OCI-LY1 (cell line): ENCODE results near the gene MYO15A.

Source experiments
- CTCF ChIP-seq: fragments of 200-600 bp; sonication (generic), shearing (Covaris generic); IDR thresholded peaks from 2 replicates; pipeline ENCODE4 v1.5.1; 2017; ENCODE audit warnings: mild to moderate bottlenecking, antibody characterized with exemption, low read length, moderate library complexity, mixed read lengths
- EZH2 ChIP-seq: fragments of 200-600 bp; sonication (generic), shearing (Covaris generic); IDR thresholded peaks from 2 replicates; pipeline ENCODE4 v1.8.0; 2017; ENCODE audit warnings: borderline replicate concordance, mixed run types, mild to moderate bottlenecking, antibody characterized with exemption, low read length, moderate library complexity, mixed read lengths

GRCh38 chr17:18217412-18218015 lies 109.0 kb downstream of the MYO15A start:
- TF ChIP-seq CTCF, result peak; percentile 91
- no peak for TF ChIP-seq EZH2
